NCI-H128 (cell line): ENCODE data around the gene COL9A3.

Experiments
- DNase-seq: peaks from one replicate; lab custom pipeline; 2025; ENCODE audit not compliant: unreplicated experiment; lab: John Stamatoyannopoulos, UW

Gene COL9A3

GRCh38 chr20:62778601-62779416 lies 38.0 kb upstream of the COL9A3 start:
- DNase-seq: no peak

GRCh38 chr20:62779417-62779685 lies 37.5 kb upstream of the COL9A3 start:
- no peak for DNase-seq

- no peak for DNase-seq
These were observed 36.6 kb upstream of the COL9A3 start for GRCh38 chr20:62780204-62780603.

GRCh38 chr20:62780696-62781095 lies 36.2 kb upstream of the COL9A3 start:
- DNase-seq: no peak

GRCh38 chr20:62782149-62782892 lies 34.5 kb upstream of the COL9A3 start:
- no peak for DNase-seq

GRCh38 chr20:62782893-62783278 lies 34.0 kb upstream of the COL9A3 start:
- no peak for DNase-seq

GRCh38 chr20:62784497-62784896 lies 32.4 kb upstream of the COL9A3 start:
- no peak for DNase-seq

GRCh38 chr20:62785393-62785792 lies 31.5 kb upstream of the COL9A3 start:
- no peak for DNase-seq

GRCh38 chr20:62786157-62786556 lies 30.7 kb upstream of the COL9A3 start:
- DNase-seq: no peak

- DNase-seq: no peak
These were observed 29.5 kb upstream of the COL9A3 start for GRCh38 chr20:62787321-62787720.

- no peak for DNase-seq
These were observed 29.0 kb upstream of the COL9A3 start for GRCh38 chr20:62787866-62788265.

- no peak for DNase-seq
These were observed 28.2 kb upstream of the COL9A3 start for GRCh38 chr20:62788607-62789006.

- no peak for DNase-seq
These were observed 26.8 kb upstream of the COL9A3 start for GRCh38 chr20:62790075-62790474.

GRCh38 chr20:62791301-62792181 lies 25.3 kb upstream of the COL9A3 start:
- DNase-seq: peak; percentile 91

- DNase-seq: no peak
These were observed 24.5 kb upstream of the COL9A3 start for GRCh38 chr20:62792182-62792939.

- peak; percentile 14 for DNase-seq
These were observed 23.7 kb upstream of the COL9A3 start for GRCh38 chr20:62792940-62793756.

GRCh38 chr20:62793757-62794006 lies 23.2 kb upstream of the COL9A3 start:
- no peak for DNase-seq

GRCh38 chr20:62794007-62794724 lies 22.7 kb upstream of the COL9A3 start:
- DNase-seq: peak; percentile 90

GRCh38 chr20:62795023-62795761 lies 21.7 kb upstream of the COL9A3 start:
- peak; percentile 27 for DNase-seq
